HG03439 (cell line): ENCODE measurements around the gene BDKRB2.

Experiments
- ATAC-seq: cut with Tn5 transposase; IDR thresholded peaks from one replicate; pipeline ENCODE4 v1.9.1; 2021; ENCODE audit warnings: mild to moderate bottlenecking, moderate library complexity; ENCODE audit not compliant: unreplicated experiment

BDKRB2 gene

DNA sequence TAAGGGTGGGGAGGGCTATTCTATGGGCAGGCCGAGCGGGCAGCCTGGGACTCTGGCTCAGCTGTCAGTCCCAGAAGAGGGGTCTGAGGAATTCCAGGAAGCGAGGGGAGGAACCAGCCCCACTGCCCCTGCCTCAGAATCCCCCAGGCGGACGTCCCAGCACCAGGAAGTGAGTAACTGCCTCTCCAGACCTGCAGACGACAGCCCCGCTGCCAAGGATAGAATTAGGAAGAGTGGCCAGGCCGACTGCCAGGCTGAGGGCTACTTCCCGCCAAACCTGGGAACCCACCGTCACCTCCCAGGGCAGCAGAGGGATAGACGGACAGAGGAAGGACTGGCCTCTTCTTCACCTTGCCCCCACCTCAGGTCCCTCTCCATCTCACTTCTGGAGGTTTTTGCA lies 6.7 kb upstream of the BDKRB2 start:
- no peak for ATAC-seq

DNA sequence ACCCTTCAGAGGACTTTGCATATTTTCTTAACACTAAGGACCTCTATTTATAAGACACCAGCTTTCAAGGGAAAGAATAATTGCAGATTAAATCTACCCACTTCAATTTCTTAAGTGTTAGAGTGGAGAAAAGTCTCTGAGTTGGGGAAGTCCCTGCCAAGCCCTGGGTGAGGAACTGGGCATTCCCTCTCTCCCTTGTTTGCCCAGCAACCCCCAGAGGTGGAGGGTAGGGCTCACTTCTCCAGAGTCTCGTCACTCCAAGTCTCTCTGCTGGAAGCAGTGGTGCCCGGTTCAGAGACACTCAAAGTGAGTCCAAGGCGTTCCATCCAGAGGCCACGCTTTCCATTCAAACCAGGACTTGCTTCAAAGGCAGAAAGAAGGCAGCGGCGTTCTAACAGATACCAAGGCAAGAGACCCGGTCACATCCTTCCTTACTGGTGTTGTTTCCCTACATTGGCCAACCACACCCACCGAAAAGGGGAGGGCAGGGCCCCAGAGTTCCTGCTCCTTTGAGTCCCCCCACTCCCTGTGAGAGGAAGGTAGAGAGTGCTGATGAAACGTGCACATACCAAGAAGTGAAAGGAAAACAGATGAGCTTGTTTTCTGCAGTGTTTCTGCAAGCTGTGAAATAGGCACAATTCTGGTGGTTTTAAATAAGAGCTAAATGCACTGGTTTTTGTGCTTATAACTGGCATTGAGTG lies 6.1 kb upstream of the BDKRB2 start:
- no peak for ATAC-seq

GRCh38 chr14:96201157-96201556 lies 3.5 kb upstream of the BDKRB2 start:
- ATAC-seq, result no peak

GRCh38 chr14:96201965-96202364 lies 2.7 kb upstream of the BDKRB2 start:
- no peak for ATAC-seq

DNA sequence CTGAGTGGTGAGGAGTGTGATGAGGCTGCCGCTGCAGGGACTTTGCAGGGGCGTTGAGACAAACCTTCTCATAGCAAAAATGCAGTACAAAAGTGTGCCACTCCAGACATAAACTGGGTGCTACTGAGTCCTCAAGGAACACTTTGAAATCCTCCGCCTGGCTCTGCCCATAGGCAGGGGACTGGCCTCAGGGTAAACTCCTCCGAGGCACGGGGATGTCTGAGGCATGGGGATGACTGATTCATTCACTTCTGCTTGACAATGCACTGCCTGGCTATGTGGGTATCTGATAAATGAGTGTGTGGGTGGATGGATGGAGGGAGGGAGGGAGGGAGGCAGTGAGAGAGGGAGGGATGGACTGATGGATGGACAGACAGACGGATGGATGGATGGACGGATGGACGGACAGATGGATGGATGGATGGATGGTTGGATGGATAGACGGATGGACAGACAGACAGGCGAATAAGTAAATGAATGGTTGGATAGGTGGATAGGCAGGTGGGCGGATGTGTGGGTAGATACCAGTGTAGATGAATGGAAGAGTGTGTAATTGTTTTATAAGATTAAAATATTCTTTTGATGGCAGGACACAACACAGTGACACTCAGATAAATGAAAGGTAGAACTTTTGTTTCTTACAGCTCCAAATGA lies 2.1 kb upstream of the BDKRB2 start:
- ATAC-seq, result no peak

DNA sequence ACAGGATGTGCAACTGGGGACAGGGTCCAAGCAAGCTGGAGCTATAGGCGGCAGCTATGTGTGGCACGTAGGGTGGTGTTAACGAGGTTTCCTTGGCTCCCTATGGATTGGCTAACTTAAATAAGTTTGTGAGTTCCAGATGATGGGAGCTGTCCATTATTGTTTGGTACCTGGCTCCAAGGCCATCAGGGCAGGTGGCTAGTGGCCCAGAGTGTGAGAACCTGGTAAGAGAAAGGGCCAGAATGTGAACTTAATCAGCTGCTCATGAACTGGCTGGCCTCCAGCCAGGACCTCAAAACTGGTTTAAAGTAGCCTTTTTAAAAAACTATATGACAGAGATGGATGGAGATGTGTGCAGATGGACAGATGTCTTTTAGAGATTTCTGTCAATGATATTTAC lies 1.5 kb upstream of the BDKRB2 start:
- no peak for ATAC-seq

DNA sequence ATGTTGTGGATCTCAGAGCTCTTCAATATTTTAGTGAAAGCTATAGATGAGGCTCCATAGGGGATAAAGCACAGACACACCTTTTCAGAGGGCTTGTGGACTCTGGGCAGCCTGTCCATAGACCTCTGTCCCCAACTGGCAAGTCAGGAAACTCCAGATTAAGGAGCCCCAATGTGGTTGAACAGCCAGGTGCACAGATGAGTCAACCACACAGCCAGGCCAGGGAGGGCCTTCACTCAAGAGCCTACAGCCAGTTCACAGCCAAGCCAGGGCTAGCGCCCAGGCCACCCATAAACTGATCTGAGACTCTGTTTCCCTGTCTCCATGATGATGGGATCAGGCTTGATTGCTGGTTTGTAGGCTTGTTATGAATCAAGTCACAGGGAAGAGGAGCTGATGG lies 1.0 kb upstream of the BDKRB2 start:
- ATAC-seq, result no peak

GRCh38 chr14:96205059-96205977 lies 679 bp downstream of the BDKRB2 start:
- no peak for ATAC-seq

- no peak for ATAC-seq
These were observed 1.3 kb downstream of the BDKRB2 start for GRCh38 chr14:96205978-96206360.

DNA sequence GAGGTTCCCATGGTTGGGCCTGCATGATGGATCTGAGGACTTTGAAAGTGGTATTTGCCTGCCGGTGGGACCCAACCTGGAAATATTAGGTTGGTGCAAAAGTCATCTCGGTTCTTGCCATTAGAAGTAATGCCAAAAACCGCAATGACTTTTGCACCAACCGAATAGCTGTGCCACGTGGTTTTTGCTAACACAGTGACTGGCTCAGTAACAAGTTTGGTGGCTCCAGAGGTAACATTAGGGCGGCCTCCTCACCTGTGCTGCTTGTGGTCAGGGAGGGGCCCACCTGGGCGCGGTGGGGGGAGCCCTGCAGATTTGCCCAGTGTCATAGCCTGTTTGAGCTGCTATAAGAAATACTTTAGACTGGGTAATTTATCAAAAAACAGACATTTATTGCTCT lies 1.8 kb downstream of the BDKRB2 start:
- ATAC-seq, result no peak

- no peak for ATAC-seq
These were observed 3.0 kb downstream of the BDKRB2 start for GRCh38 chr14:96207686-96208085.

GRCh38 chr14:96208739-96209138 lies 4.1 kb downstream of the BDKRB2 start:
- no peak for ATAC-seq

- ATAC-seq, result no peak
These were observed 7.5 kb downstream of the BDKRB2 start for GRCh38 chr14:96212140-96212539.

- no peak for ATAC-seq
These were observed 8.3 kb downstream of the BDKRB2 start for GRCh38 chr14:96212896-96213295.

DNA sequence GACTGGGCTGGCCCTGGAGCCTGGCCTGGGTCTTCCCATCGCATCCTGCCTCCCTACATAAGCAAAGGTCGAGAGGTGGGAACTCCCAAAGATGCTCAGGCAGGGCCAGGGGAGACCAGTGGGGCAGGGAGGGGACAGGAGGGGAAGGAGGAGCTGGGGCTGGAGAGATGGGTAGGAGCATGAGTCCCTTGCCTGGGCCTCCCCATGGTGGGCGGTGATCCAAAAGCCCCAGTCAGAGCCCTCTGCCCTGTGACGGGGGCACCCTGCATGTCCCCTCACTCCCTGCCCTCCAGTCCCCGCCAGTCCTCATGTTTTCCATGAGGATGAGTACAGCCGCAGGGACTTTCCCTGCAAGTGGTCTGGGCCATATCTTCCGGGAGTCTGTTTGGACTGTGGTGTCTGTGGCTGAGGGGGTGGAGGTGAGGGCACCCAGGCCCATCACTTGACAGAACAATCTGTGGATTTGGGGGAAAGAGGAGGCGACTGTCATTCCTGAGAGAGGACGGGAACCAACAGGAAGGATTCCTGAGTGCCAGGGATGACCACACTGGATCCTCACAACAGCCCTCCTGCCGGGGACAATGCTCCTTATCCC lies 9.3 kb downstream of the BDKRB2 start:
- ATAC-seq, result no peak

DNA sequence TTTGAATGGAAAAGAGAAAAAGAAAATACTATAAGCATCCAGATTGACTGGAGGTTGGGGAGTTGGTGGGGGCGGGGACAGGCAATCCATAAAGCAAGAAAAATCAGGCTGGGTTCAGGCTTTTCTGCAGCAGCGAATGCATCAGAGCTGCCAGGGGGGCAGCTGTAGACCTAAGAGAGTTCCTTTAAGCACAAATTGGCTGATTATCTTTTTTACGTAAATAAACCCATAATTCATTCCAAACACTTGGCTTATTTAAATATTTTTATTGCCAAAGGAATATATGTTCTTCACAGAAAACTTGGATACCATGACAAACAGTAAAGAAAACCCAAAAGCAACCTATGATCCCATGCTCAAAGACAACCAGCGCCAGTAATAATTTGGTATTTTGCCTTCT lies 10.2 kb downstream of the BDKRB2 start:
- no peak for ATAC-seq

GRCh38 chr14:96215452-96216244 lies 11.0 kb downstream of the BDKRB2 start:
- no peak for ATAC-seq

GRCh38 chr14:96216627-96217026 lies 12.0 kb downstream of the BDKRB2 start:
- ATAC-seq, result no peak

DNA sequence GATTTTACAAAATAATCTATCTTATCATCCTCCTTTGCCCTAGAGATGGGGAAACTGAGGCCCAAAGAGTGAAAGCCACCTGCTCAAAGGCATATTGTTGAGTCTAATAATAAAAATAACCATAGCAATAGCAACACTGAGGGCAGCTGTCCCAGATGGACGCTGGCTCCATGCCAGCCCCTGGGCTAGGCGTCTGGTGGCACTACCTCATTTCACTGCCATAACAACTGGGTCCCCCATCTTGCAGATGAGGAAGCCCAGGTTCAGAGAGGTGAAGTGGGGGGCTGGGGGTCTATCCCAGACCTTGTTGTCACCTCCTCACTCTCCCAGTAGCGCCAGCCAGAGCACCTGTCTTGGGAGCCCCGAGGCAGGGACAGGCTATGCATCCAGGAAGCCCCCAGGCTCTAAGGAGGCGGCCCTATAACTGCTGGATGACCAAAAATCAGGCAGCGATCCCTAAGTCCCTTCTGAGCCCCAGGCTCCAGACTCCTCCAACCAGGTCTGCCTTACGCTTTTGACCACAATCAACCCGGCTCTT lies 12.8 kb downstream of the BDKRB2 start:
- no peak for ATAC-seq

GRCh38 chr14:96221109-96221650 lies 16.5 kb downstream of the BDKRB2 start:
- no peak for ATAC-seq
